ENCODE data around the gene NOG.

Gene NOG

GRCh38 chr17:56558088-56558487, 35.4 kb upstream of the NOG start:
- no peak for DNase-seq (ENCODE audit: low spot score)
- no peak for TF ChIP-seq CTCF (IDR thresholded peaks at IDR 0.05; ENCODE audit: borderline replicate concordance, control extremely low read depth, extremely low read depth, insufficient read depth, missing control alignments)
- in situ Hi-C loops (cut with MboI; ENCODE audit: low sequenced_read_pairs, unreplicated experiment): no loop called here

- TF ChIP-seq CTCF (IDR thresholded peaks at IDR 0.05; ENCODE audit: borderline replicate concordance, control extremely low read depth, extremely low read depth, insufficient read depth, missing control alignments): no peak
- DNase-seq (ENCODE audit: low spot score): no peak
- in situ Hi-C loops (cut with MboI; ENCODE audit: low sequenced_read_pairs, unreplicated experiment): no loop called here
Measured at GRCh38 chr17:56570199-56570598, 23.3 kb upstream of the NOG start.

- TF ChIP-seq CTCF (IDR thresholded peaks at IDR 0.05; ENCODE audit: borderline replicate concordance, control extremely low read depth, extremely low read depth, insufficient read depth, missing control alignments): no peak
- in situ Hi-C loops (cut with MboI; ENCODE audit: low sequenced_read_pairs, unreplicated experiment): no loop called here
- no peak for DNase-seq (ENCODE audit: low spot score)
Measured at GRCh38 chr17:56571456-56571855, 22.0 kb upstream of the NOG start.

- DNase-seq (ENCODE audit: low spot score): no peak
- in situ Hi-C loops (cut with MboI; ENCODE audit: low sequenced_read_pairs, unreplicated experiment): no loop called here
- no peak for TF ChIP-seq CTCF (IDR thresholded peaks at IDR 0.05; ENCODE audit: borderline replicate concordance, control extremely low read depth, extremely low read depth, insufficient read depth, missing control alignments)
Measured at GRCh38 chr17:56577190-56577842, 16.2 kb upstream of the NOG start.

GRCh38 chr17:56577843-56578204, 15.7 kb upstream of the NOG start:
- in situ Hi-C loops (cut with MboI; ENCODE audit: low sequenced_read_pairs, unreplicated experiment): no loop called here
- TF ChIP-seq CTCF (IDR thresholded peaks at IDR 0.05; ENCODE audit: borderline replicate concordance, control extremely low read depth, extremely low read depth, insufficient read depth, missing control alignments): no peak
- DNase-seq (ENCODE audit: low spot score): no peak

- in situ Hi-C loops (cut with MboI; ENCODE audit: low sequenced_read_pairs, unreplicated experiment): no loop called here
- DNase-seq (ENCODE audit: low spot score): no peak
- TF ChIP-seq CTCF (IDR thresholded peaks at IDR 0.05; ENCODE audit: borderline replicate concordance, control extremely low read depth, extremely low read depth, insufficient read depth, missing control alignments): no peak
Measured at GRCh38 chr17:56581635-56582627, 11.6 kb upstream of the NOG start.
